GM11168 (cell line): ENCODE data around the gene RNF220.

Experiments used
- in situ Hi-C: fragments of 300-500 bp; cut with MboI; formaldehyde crosslinking; loops from one replicate; pipeline ENCODE4 v1.12.0; 2022; ENCODE audit warnings: low sequenced_read_pairs; ENCODE audit not compliant: unreplicated experiment

The RNF220 gene

GRCh38 chr1:44644806-44645205 lies 239.8 kb downstream of the RNF220 start:
- in situ Hi-C loops = no loop called here

GRCh38 chr1:44645476-44646244 lies 240.6 kb downstream of the RNF220 start:
- in situ Hi-C loops = no loop called here

GRCh38 chr1:44646261-44647110 lies 241.4 kb downstream of the RNF220 start:
- in situ Hi-C loops = no loop called here

- in situ Hi-C loops = no loop called here
These were observed 242.8 kb downstream of the RNF220 start for GRCh38 chr1:44647896-44648295.

- in situ Hi-C loops = no loop called here
These were observed 243.6 kb downstream of the RNF220 start for GRCh38 chr1:44648529-44649250.

- in situ Hi-C loops = no loop called here
These were observed 244.7 kb downstream of the RNF220 start for GRCh38 chr1:44649788-44650158.

GRCh38 chr1:44650159-44650831 lies 245.2 kb downstream of the RNF220 start:
- in situ Hi-C loops = no loop called here

- in situ Hi-C loops = no loop called here
These were observed 246.0 kb downstream of the RNF220 start for GRCh38 chr1:44651069-44651468.

GRCh38 chr1:44652445-44653106 lies 247.5 kb downstream of the RNF220 start:
- in situ Hi-C loops = no loop called here

GRCh38 chr1:44653107-44653964 lies 248.3 kb downstream of the RNF220 start:
- in situ Hi-C loops = no loop called here

GRCh38 chr1:44654621-44655187 lies 249.6 kb downstream of the RNF220 start:
- in situ Hi-C loops = no loop called here

- in situ Hi-C loops = no loop called here
These were observed 250.6 kb downstream of the RNF220 start for GRCh38 chr1:44655609-44656008.

- in situ Hi-C loops = no loop called here
These were observed 254.5 kb downstream of the RNF220 start for GRCh38 chr1:44659566-44659965.

- in situ Hi-C loops = no loop called here
These were observed 255.1 kb downstream of the RNF220 start for GRCh38 chr1:44660176-44660575.

GRCh38 chr1:44661781-44662682 lies 257.0 kb downstream of the RNF220 start:
- in situ Hi-C loops = no loop called here

- in situ Hi-C loops = no loop called here
These were observed 257.6 kb downstream of the RNF220 start for GRCh38 chr1:44662683-44663030.

GRCh38 chr1:44663417-44663816 lies 258.4 kb downstream of the RNF220 start:
- in situ Hi-C loops = no loop called here
